HCT116 (cell line): ENCODE results near the gene SF1.

Source experiments
- ATF3 ChIP-seq: IDR thresholded peaks from 2 replicates; pipeline ENCODE4 v1.6.1; 2012
- CTCF ChIP-seq, 3 experiments: fragments of 200-600 bp in 1 of 3; sonication (generic) in 1 of 3; IDR thresholded peaks in 2 of 3; conservative IDR thresholded peaks in 1 of 3; 2 replicates each; pipeline ENCODE4 v1.5.1; 2012 to 2017; ENCODE audit warnings: low read depth in 2 of 3, low read length in 2 of 3, antibody characterized with exemption in 1 of 3, borderline replicate concordance in 1 of 3, control low read depth in 1 of 3, mild to moderate bottlenecking in 1 of 3, mixed read lengths in 1 of 3, mixed run types in 1 of 3, moderate library complexity in 1 of 3; ENCODE audit not compliant: insufficient read depth in 1 of 3
- POLR2A ChIP-seq: IDR thresholded peaks from 2 replicates; pipeline ENCODE4 v1.7.0; 2011; ENCODE audit warnings: borderline replicate concordance; ENCODE audit not compliant: insufficient read depth, insufficient read length; ENCODE audit errors: extremely low read depth
- SP1 ChIP-seq: IDR thresholded peaks from 2 replicates; pipeline ENCODE4 v1.6.1; 2012; ENCODE audit warnings: low read depth
- ZFX ChIP-seq: fragments of 450-650 bp; IDR thresholded peaks from 2 replicates; pipeline ENCODE4 v1.6.1; 2017
- TF ChIP-seq, protein P1 (sequence below): IDR thresholded peaks from 2 replicates; pipeline ENCODE4 v1.6.1; 2012; ENCODE audit warnings: low read depth

DNA sequence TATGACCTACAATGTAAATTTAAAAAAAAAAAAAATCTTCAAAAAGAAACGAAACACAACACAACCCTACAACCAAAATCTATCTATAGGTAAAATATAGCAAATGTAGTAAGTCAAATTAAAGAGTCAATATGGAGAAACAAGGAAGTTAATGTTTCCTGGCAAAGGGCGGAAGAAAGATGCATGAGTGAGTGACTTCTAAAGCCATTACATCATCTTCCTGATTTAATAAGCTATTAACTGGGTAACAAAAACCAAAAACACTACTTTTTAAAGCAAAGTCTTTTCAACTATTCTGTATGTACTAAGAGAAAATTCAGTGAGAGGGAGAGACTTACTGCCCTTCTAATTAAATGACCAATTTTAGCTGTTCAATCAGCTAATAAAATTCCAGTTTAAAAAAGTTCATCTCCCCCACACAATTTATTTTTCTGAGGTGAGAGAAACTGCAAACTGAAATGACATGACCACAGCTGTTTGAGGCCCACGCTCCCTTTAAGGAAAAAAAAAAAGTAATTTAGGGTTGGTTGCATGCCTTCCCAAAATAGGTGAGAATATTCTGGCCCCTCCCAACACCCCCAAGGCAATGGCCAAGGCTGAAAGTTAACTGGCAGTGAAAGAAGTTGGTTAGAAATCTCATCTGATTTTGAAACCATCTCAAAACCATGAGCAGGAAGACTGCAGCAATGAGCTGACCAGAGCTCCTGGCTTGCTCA lies 5.9 kb downstream of the SF1 start:
- TF ChIP-seq ATF3 (no peak), POLR2A (no peak), SP1 (no peak), CTCF (IDR thresholded peaks at IDR 0.05 in 2 of 3, conservative IDR thresholded peaks at IDR 0.05 in 1 of 3; ENCODE audit: borderline replicate concordance in 1 of 3, insufficient read depth in 1 of 3, low read depth in 2 of 3, low read length in 2 of 3) (no peak), ZFX (no peak)
- TF ChIP-seq, protein P1, sequence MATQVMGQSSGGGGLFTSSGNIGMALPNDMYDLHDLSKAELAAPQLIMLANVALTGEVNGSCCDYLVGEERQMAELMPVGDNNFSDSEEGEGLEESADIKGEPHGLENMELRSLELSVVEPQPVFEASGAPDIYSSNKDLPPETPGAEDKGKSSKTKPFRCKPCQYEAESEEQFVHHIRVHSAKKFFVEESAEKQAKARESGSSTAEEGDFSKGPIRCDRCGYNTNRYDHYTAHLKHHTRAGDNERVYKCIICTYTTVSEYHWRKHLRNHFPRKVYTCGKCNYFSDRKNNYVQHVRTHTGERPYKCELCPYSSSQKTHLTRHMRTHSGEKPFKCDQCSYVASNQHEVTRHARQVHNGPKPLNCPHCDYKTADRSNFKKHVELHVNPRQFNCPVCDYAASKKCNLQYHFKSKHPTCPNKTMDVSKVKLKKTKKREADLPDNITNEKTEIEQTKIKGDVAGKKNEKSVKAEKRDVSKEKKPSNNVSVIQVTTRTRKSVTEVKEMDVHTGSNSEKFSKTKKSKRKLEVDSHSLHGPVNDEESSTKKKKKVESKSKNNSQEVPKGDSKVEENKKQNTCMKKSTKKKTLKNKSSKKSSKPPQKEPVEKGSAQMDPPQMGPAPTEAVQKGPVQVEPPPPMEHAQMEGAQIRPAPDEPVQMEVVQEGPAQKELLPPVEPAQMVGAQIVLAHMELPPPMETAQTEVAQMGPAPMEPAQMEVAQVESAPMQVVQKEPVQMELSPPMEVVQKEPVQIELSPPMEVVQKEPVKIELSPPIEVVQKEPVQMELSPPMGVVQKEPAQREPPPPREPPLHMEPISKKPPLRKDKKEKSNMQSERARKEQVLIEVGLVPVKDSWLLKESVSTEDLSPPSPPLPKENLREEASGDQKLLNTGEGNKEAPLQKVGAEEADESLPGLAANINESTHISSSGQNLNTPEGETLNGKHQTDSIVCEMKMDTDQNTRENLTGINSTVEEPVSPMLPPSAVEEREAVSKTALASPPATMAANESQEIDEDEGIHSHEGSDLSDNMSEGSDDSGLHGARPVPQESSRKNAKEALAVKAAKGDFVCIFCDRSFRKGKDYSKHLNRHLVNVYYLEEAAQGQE: no peak
